Stromal cell of bone marrow (primary cell): ENCODE results near the gene GTF3C5.
"Not testable (repeated sequence)": the region's sequence is repeated elsewhere in the genome, so short reads cannot be mapped to it uniquely, and the experiment has no call there.

Source experiments
- DNase-seq: peaks from one replicate; pipeline ENCODE4 v3.0.0-alpha.2; 2012; ENCODE audit warnings: low read depth

Gene GTF3C5, protein sequence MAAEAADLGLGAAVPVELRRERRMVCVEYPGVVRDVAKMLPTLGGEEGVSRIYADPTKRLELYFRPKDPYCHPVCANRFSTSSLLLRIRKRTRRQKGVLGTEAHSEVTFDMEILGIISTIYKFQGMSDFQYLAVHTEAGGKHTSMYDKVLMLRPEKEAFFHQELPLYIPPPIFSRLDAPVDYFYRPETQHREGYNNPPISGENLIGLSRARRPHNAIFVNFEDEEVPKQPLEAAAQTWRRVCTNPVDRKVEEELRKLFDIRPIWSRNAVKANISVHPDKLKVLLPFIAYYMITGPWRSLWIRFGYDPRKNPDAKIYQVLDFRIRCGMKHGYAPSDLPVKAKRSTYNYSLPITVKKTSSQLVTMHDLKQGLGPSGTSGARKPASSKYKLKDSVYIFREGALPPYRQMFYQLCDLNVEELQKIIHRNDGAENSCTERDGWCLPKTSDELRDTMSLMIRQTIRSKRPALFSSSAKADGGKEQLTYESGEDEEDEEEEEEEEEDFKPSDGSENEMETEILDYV

DNA sequence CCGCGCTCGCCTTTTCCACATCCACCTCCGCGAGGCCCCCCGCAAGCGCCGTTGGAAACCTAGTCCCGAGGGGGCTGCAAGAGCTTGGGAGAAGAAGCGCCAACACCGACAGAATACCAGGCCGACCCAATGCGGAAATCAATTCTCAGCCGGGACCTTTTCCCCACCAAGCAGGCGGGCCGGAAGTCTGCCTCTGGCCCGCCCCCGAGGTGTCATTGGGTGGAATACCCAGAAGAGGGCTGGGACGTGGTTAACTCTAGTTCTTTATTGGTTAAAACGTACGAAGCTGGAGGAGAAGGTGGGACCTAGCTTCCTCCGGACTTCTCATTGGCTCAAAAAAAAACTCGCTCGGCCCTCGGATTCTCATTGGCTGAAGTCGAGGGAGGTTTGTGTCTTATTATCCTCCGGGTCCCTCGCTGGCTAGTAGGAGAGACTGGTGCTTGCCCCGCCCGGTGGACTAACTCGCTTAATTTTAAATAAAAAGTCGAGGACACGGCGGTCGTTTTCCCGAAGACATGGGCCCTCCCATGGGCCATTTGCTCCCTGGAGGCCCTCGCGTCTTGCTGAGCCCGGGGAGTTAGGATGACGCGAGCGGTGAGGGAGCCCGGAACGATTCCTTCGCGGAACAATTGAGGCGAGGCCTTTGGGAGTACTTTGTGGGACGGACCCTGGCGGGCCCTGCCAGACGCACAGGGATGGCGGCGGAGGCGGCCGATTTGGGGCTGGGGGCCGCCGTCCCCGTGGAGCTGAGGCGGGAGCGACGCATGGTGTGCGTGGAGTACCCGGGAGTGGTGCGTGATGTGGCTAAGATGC is at the start of gene GTF3C5:
Gene GTF3C5 (plus strand): TSS at position 681 of the 813 bp plus-strand sequence. CDS start 15 bp downstream, at position 696.
- DNase-seq = peak; percentile 99

DNA sequence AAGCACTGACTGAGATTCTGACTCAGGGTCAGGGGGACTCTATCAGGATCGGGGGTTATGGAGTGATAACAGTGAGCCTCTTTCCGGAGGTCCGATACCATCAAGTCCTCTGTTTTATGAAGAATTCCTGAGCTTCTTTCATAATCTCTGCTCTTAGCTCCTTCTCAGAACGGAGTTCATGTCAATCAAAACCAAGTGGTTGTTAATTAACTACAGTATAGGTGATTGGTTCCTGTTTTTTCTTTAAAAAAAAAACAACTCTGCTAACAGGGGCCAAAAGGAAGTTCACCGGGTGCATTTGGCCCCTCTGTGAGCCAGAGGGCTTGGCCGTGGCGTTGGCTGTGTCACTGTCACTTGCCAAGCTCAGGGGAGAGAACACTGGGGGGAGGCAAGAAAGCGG is 48.3 kb upstream of the GTF3C5 start:
- no peak for DNase-seq

DNA sequence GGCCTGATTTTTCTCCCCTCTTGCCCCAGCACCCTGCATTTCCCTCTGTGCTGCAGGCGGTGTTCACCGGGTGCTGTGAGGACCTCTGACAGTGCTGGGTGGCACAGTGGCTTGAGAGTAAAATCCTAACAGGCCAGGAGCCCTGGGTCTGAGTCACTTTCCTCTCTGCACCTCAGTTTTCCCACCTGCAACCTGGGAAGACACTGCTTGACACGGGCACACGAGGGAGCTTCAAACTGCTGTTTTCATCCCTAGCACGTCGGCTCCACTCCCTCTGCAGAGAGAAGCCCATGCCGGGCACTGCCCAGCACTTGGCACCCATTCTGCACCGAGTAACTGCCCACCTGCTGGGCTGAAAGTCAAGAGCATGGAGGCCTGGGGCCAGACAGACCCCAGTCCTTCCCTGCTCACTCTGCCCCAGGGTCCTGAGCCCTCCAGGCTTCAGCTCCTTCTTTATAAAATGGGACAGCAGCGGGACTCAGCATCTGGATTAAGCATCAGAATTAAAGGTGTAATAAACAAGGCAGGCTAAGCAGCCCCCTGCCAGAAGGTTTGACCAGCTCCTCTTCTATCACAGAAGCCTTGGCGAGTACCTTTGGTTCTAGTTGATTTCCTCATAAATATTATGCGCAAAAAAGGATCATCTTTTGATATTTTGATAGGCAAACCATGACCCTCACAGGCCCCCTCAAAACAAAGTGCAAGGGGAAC is 47.2 kb upstream of the GTF3C5 start:
- DNase-seq = no peak

DNA sequence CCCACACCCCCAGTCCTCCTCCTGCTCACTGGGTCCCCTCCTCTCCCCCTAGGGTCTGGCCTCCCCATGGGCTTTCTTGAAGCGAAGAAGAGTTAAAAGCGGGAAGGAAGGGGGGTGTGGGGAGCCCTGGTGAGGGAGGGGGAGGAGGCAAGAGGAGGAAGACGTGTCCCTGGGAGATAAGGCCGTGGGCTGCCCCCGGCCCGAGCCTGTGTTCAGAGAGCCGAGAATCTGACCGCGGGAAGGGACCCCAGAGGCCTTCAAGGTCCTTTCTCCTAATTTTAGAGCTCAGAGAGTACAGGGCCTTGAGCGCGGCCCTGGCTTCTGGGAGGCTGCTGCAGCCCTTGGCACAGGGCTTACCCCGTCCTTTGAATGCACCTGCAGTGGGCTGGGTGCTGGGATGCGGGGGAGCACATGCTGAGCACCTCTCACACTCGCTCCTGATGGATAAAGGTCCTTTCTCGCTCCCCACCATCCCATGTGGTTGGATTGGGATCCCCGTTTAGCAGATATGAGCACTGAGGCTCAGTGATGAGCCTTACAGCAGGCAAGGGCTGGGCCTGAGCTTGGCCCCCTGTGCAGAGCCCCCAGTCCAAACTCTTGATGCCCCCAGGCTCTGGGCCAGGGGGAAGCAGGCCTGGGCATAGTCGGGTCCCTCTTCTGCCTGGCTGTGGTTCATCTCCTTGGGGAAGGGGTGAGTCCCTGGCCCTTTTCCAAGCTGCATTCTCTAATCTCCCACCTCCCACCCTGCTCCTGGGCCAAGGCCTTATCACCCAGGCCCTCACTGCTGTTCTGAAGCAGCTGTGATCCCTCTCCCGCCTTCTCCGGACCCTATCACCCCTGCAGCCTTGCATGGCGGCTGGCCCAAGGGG is 46.4 kb upstream of the GTF3C5 start:
- DNase-seq = no peak

DNA sequence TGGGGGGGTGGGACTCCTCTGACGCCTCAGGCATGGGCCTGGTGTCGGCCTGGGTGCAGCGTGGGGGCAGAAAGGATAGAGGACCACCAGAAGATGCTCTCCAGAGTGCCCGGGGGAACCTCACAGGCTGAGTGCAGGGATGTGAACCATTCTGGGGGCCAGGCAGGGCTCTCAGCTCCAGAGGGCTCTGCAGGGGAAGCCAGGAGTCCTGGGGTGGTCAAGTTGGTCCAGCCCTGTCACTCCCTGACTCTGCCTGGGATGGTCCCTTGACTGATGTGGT is 45.8 kb upstream of the GTF3C5 start:
- DNase-seq = no peak

DNA sequence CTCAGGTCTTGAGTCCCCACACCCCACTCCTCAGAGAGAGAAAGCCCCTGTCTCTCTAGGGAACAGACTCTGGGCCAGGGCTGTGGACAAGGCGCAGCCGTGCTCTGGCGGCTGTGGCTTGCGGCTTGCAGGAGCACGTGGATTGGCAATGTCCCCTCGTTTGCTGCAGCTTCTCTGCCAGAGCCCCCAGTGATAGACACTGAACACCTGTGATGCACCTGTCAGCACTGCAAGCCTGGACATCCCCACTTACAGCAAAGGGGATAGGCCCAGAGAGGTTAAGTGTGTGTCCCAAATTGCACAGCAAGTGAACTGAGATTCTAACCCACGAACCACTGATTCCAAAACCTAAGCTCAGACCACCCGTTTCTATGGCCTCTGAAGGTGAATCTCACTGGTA is 45.3 kb upstream of the GTF3C5 start:
- DNase-seq = no peak

DNA sequence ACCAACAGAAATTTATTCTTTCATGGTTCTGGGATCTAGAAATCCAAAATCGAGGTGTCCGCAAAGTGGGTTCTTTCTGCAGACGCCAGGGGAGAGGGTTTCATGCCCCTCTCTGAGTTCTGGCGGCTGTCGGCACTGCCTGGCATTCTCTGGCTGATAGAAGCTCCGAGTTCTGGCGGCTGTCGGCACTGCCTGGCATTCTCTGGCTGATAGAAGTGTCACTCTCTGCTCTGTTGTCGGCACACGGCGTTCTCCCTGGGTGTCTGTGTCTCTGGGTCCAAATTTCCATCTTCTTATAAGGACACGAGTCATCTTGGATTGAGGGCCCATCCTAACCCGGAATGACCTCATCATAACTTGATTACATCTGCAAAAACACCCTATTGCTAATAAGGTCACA is 44.7 kb upstream of the GTF3C5 start:
- DNase-seq = no peak

DNA sequence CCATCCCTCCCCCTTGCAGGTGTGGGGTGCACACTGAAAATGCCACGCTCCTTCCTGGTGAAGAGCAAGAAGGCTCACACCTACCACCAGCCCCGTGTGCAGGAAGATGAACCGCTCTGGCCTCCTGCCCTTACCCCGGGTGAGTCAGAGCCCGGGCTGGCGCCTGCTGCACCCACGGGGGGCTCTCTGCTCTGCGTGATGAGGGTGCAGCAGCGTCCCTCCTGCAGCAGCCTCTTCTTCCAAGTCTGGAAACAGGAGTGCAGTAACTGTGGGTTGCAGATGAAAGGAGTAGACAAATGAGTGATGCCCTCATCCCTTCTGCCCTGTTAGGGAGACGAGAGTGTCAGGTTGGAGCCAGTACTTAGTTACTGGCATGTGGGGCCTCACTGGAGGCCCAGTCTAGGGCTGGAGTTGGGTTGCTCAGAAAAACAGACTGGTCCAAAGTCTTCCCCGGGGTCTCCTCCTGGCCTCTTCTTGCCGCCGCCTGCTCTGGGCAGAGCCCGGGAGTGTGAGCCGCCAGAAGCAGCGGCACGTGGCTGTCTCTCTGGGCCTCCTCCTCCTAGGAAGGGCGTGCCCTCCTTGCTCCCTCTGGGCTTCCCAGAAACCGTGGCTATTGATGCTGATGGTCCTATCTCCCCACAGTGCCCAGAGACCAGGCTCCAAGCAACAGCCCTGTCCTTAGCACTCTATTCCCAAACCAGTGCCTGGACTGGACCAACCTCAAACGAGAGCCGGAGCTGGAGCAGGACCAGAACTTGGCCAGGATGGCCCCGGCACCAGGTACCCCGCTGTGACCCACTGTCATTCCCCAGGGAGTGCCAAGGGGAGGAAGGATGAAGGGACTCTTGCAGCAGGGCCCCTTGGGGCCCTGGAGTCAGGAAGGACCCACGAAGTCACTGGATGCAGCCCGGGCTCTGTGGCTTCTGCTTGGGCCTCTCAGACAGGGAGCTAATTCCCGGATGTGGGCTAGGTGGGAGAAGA is 43.9 kb upstream of the GTF3C5 start:
- no peak for DNase-seq

DNA sequence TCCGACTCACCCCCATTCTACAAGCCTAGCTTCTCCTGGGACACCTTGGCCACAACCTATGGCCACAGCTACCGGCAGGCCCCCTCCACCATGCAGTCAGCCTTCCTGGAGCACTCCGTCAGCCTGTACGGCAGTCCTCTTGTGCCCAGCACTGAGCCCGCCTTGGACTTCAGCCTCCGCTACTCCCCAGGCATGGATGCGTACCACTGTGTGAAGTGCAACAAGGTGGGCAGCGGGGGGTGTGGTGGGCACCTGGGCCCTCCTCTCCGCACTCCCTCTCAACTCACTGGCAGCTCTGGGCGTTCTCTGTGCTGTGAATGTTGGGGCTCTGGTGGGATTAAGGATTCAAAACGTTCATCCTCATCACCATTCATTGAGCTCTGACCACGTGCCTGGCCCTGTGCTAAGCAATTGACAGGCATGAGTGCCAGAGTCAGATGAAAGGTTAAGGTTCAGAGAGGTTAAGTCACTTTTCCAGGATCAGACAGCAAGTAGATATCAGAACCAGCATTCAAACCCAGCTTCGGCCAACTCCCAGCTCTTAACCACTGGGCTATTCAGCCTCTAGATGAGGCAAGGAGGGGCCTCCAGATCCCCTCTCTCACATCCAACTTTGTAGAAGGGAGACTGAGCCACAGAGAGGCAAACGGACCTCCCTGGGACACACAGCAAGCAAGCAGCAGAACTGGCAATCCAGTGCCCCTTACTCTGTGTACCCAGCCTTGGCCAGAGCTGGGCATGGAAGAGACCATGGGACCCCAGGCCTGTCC is 42.4 kb upstream of the GTF3C5 start:
- no peak for DNase-seq

DNA sequence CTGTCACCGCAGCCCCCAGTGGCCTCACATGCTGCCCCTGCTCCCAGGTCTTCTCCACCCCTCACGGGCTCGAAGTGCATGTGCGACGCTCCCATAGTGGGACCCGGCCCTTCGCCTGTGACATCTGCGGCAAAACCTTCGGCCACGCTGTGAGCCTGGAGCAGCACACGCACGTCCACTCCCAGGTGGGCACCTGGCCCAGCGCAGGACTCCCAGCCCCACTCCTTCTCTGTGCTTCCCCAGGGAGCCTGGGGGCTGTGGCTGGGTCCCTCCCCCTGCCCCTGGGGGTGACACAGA is 41.8 kb upstream of the GTF3C5 start:
- DNase-seq = no peak

DNA sequence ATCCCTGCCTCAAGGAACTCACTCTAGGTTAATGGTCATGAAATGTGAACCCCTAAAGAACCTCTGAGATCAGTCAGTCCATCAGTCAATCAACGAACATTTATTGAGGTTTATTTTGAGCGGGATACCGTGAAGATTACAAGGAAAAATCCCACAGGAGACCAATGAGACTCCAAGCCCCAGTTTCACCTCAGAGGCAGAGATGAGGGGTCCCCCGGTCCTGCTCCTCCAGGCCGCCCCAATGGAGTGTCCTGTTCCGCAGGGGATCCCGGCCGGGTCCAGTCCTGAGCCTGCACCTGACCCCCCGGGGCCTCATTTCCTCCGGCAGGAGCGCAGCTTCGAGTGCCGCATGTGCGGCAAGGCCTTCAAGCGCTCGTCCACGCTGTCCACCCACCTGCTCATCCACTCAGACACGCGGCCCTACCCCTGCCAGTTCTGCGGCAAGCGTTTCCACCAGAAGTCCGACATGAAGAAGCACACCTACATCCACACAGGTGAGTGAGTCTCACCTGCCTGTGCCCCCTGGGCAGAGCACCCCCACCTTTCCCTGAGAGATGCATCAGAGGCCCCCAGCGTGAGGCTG is 41.3 kb upstream of the GTF3C5 start:
- DNase-seq = no peak

DNA sequence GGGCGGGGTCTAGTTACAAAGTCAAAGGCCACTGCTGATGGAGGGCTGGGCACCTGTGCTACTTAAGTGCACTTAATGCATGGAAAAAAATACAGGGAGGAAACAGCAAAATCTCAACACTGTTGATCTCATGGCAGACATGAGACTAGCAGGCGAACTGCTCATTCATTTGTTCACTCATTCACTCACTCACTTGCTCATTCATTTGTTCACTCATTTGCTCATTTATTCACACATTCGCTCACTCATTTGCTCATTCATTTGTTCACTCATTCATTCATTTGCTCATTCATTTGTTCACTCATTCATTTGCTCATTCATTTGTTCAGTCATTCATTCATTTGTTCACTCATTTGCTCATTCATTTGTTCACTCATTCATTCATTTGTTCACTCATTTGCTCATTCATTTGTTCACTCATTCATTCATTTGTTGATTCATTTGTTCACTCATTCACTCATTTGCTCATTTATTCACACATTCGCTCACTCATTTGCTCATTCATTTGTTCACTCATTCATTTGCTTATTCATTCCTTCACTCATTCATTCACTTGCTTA is 40.7 kb upstream of the GTF3C5 start:
- DNase-seq = not testable (repeated sequence)

DNA sequence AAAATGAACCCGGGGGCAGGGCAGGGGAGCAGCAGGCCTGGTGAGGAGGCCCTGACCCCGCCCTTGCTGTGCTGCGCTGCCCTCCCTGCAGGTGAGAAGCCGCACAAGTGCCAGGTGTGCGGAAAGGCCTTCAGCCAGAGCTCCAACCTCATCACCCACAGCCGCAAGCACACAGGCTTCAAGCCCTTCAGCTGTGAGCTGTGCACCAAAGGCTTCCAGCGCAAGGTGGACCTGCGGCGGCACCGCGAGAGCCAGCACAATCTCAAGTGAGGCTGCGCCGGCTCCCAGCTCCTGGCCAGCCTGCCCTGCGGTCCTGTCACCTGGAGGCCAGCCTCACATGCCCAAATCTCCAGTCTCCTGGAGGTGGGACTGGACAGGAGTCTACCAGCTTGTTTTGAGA is 40.0 kb upstream of the GTF3C5 start:
- DNase-seq = no peak

DNA sequence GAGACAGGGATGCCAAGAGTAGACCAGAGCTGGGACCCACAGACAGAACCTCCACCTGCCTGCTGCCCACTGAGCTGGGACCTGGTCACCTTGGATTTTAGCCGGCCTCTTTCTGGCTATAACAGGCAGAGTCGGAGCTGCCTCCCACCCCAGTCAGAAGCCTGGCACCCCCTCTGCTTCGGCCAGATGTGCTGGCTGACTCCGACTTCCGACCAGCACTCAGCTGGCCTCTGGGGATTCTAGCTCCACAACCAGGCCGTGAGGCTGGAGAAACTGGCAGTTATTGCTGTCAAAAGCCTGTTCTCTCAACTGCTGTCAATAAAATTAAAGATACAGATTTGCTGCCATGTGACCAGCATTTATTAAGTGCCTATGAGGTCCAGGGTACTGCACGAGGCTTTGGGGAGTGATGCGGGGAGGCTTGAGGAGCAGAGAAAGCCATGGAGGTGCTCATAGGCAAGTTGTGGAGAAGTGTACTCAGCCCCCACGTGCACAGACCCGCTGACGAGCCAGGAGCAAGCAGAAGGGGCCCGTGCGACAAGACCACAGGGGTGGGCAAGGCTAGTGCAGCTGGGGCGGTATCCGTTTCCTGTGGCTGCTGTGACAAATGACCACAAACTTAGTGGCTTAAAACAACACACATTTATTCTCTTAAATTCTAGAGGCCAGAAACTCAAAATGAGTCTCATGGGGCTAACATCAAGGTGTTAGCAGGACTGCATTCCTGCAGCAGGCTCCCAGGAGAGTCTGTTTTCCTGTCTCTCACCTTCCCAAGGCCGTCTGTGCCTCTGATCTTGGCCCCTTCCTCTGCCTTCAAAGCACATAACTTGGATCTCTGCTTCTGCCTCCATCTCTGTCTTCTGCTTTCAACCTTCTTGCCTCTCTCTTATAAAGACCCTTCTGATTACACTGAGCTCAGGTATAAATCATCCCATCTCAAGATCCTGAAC is 39.2 kb upstream of the GTF3C5 start:
- no peak for DNase-seq

DNA sequence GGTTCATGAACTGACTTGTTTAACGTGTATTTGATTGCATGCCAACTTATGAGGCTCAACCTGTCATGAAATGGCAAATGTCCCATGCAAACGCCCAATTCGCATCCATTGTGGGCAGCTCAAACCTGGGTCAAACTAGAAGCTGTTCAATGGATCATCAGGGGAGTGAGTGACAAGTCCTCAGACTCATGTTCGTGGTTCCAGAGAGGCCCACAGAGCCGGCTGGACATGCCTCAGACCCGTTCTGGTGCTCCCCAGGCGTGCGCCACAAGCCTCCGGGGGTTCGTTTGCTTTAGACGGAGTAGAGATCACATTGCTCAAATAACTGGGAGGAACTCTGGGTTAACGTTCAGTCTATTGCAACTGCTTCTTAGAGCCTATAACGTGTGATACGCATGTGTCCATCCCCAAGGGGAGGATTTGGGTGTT is 37.3 kb upstream of the GTF3C5 start:
- no peak for DNase-seq

DNA sequence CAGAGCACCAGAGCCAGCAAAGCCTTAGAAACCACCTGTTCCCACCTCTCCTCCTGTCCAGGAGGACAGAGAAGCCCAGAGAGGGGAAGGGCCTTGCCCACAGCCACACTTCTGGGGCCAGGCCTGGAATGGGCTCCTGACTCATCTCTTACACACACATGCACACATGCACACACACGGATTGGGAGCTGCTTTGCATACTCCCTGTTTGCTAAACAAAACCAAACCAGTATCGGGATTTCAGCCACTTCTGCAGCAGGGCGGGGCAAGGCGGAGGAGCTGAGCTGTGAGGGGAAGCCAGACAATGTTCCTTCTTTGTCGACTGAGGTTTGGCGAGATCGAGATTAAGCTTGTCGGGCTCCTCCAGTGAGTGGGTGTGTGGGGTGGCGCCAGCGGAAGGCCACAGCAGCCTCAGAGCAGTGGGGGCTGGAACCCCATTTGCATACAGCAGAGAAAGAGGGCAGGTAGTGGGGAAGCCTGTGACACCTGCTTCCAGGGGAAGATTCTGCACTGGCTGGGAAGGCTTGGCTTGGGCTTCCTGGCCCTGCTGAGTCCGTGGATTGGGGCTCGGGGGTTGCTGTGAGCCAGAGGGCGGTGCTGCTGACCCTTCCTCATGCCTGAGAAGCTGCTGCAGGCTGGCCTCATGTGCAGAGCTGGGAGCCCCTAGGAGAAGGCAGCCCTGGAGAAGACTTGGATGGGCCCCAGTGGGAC is 36.2 kb upstream of the GTF3C5 start:
- no peak for DNase-seq

DNA sequence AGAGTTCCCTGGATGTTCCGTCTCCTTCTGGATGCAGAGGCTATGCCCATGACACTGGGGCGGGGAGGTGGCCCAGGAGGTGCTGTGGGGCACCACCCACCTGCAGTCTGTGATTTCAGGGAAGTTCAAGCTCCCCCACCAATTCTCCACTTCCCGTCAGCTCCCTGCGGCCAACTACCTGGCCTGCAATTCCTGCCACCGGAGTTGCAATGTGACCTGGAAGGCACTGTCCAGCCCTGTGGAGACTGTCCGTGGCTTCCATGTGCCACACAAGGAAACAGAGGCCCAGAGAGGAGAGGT is 35.7 kb upstream of the GTF3C5 start:
- no peak for DNase-seq

DNA sequence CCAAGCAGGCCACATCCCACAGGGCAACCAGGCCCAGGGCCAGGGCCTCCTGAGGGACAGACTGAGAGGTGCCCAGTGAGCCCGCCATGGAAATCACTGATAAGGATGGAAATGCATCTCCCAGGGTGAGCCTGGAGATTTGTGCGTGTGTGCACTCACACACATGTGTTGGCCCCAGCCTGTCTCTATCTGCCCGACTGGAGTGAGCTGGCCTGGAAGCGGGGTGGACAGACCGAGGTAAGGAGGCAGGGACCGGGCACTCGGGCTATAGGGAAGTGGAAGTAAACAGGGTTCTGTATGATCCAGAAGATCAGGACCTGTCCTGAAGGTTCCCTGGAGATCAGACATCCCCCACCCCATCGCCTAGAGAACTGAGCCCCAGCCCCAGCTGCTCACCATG is 34.9 kb upstream of the GTF3C5 start:
- no peak for DNase-seq
